Neural crest cell (in vitro differentiated cells): ENCODE results near the gene MAP2K1. TPM values are rescaled to one million over a fixed set of nuclear protein-coding genes. Genes with fewer than 3 reads are reported as not detected.
A peak's percentile ranks its signal among the peaks of the same experiment; 100 is the strongest.

Experiments used
- DNase-seq: peaks from one replicate; pipeline ENCODE4 v3.0.0; 2021; ENCODE audit warnings: low read depth, mixed read lengths, low spot score
- H3K27ac Mint-ChIP-seq: one replicate; pipeline ENCODE4 v1.8.0; 2021; ENCODE audit warnings: mild to moderate bottlenecking, mixed read lengths; ENCODE audit not compliant: unreplicated experiment
- H3K27me3 Mint-ChIP-seq: 2 replicates; pipeline ENCODE4 v1.8.0; 2021; ENCODE audit warnings: low read depth, mild to moderate bottlenecking, mixed read lengths
- H3K36me3 Mint-ChIP-seq: 2 replicates; pipeline ENCODE4 v1.8.0; 2021; ENCODE audit warnings: low read depth, mild to moderate bottlenecking, mixed read lengths
- H3K4me1 Mint-ChIP-seq: 2 replicates; pipeline ENCODE4 v1.8.0; 2021; ENCODE audit warnings: mixed read lengths
- H3K4me3 Mint-ChIP-seq: one replicate; pipeline ENCODE4 v1.8.0; 2021; ENCODE audit warnings: mild to moderate bottlenecking, mixed read lengths
- H3K9me3 Mint-ChIP-seq: 2 replicates; pipeline ENCODE4 v1.8.0; 2021; ENCODE audit warnings: mixed read lengths
- total RNA-seq: library from RNA; stranded (reverse); gene quantifications from 2 replicates; pipeline ENCODE4 v1.2.1, GENCODE V29; 2021
- TF ChIP-seq, protein P1 (sequence below): fragments of 200-600 bp; sonication (generic); conservative IDR thresholded peaks from 2 replicates; pipeline ENCODE4 v1.5.0; 2021; ENCODE audit warnings: antibody characterized with exemption, mild to moderate bottlenecking

MAP2K1 gene
- total RNA-seq, 1 donor from 2014 or later = 43.3 TPM

DNA sequence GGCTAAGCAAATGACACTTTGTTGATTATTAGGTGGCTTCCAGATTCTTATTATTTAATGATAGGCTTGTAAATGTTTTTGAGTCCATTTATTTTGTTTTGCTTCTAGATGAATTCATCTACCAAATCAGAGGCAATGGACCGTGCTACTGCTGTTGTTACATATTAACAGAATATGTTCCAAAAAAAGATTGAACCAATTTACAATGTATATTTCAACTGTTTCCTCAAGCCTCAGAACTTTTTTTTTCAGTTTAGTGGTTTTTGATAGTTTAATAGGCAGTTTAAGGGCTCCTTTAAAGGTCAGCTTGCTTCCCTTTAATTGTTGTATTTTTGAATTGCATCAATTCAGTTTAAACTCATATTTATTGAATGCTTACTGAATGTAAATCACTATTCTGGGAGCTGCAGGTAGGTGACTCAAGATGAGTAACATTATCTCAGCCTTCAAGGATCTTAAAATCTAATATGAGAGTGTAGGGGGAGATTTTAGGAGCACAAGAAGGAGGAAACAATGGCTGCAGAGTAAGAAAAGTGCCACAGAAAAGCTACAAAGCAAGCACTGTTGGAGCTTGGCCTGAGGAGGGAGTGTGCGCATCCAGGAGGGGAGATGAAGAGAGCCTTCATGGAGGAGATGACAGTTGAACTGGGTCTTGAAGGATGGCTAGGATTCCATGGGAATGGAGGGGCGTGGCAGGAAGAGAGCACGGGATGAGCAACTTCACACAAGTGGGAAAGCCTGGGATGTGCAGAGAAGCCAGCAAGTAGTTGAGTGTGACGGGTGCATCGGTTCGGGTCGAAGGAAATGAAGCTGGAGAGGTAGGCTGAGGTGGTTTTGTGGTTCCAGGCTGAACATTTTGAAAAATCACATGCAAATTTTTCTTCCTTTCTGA, 14.7 kb downstream of the MAP2K1 start:
- no peak overlapping the region for H3K27ac Mint-ChIP-seq
- H3K4me3 Mint-ChIP-seq = peak overlapping the region; percentile 25
- H3K9me3 Mint-ChIP-seq = no peaks in the 10 kb centered on the region
- no peak for DNase-seq
- H3K36me3 Mint-ChIP-seq = peaks cover 3% of the 10 kb centered on the region
- H3K4me1 Mint-ChIP-seq = peaks cover 51% of the 10 kb centered on the region
- no peaks in the 10 kb centered on the region for H3K27me3 Mint-ChIP-seq
- TF ChIP-seq, protein P1, sequence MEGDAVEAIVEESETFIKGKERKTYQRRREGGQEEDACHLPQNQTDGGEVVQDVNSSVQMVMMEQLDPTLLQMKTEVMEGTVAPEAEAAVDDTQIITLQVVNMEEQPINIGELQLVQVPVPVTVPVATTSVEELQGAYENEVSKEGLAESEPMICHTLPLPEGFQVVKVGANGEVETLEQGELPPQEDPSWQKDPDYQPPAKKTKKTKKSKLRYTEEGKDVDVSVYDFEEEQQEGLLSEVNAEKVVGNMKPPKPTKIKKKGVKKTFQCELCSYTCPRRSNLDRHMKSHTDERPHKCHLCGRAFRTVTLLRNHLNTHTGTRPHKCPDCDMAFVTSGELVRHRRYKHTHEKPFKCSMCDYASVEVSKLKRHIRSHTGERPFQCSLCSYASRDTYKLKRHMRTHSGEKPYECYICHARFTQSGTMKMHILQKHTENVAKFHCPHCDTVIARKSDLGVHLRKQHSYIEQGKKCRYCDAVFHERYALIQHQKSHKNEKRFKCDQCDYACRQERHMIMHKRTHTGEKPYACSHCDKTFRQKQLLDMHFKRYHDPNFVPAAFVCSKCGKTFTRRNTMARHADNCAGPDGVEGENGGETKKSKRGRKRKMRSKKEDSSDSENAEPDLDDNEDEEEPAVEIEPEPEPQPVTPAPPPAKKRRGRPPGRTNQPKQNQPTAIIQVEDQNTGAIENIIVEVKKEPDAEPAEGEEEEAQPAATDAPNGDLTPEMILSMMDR = no peak

DNA sequence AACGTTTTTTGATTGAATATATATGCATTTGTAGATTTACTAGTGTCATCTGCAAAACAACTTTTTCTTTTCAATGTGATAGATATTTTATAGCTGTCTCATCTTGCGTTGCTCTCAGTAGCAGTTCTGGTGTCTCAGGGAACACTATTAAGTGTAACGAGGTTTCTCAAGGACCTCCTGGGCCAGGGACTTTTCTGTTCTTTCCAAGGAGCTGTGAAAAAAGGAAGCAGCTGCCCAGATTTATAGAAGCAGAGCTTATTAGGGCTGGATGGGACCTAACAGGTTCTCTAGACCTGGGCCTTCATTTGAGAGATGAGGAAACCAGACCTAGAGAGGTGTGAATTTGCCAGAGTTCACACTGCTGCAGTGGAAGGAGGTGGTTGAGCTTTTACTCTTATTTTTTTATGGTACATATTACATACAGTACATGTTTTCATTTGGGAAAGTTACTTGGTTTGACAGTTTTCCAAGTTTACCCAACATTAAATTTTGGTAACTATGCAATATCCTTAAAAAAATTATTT, 16.1 kb downstream of the MAP2K1 start:
- DNase-seq = no peak
- no peaks in the 10 kb centered on the region for H3K27me3 Mint-ChIP-seq
- peaks cover 58% of the 10 kb centered on the region for H3K4me1 Mint-ChIP-seq
- H3K36me3 Mint-ChIP-seq = no peaks in the 10 kb centered on the region
- no peak overlapping the region for H3K4me3 Mint-ChIP-seq
- no peak overlapping the region for H3K27ac Mint-ChIP-seq
- H3K9me3 Mint-ChIP-seq = no peaks in the 10 kb centered on the region
- TF ChIP-seq, protein P1 = no peak

DNA sequence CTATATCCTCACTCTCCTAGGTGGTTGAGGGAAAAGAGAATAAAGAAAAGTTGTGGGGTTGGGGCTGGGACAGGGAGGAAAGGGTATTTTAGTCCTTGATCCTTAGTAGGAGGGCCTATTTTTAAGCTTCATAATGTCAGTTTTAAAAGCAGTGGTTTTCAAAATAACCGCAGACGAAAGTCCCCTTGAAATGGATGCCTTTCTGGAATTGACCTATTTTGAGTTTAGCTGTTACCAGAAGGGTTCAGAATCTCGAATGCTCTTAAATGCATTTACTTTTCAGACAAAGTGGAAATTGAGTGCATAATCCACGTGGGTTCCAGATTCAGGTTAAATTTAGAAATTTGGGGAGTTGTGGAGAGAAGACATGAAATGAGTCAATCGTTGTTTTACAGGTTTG, 16.6 kb downstream of the MAP2K1 start:
- DNase-seq = no peak
- H3K4me3 Mint-ChIP-seq = no peak overlapping the region

DNA sequence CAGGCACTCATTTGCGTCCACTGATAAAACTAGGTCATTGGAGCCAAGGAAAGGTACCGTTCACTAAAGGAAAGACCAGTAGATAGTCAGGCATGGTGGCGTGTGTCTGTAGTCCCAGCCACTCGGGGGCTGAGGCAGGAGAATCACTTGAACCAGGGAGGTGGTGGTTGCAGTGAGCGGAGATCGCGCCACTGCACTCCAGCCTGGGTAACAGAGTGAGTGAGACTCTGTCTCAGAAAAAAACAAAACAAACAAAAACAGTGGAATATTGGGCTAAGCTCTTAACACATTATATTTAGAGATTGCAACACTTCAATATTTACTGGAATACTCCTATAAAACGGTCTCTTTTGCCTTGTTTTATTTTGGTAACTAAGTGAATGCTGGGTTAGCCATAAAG, 17.4 kb downstream of the MAP2K1 start:
- DNase-seq = no peak
- H3K27ac Mint-ChIP-seq = peak overlapping the region; percentile 48
- peaks cover 71% of the 10 kb centered on the region for H3K4me1 Mint-ChIP-seq
- peak overlapping the region; percentile 27 for H3K4me3 Mint-ChIP-seq
- H3K36me3 Mint-ChIP-seq = no peaks in the 10 kb centered on the region
- TF ChIP-seq, protein P1 = no peak
- no peaks in the 10 kb centered on the region for H3K27me3 Mint-ChIP-seq
- no peaks in the 10 kb centered on the region for H3K9me3 Mint-ChIP-seq

More for the DNA sequence above, 16.6 kb downstream of the MAP2K1 start:
- H3K36me3 Mint-ChIP-seq = no peaks in the 10 kb centered on the region
- peaks cover 63% of the 10 kb centered on the region for H3K4me1 Mint-ChIP-seq
- H3K9me3 Mint-ChIP-seq = no peaks in the 10 kb centered on the region
- TF ChIP-seq, protein P1 = no peak
- H3K27ac Mint-ChIP-seq = no peak overlapping the region
- no peaks in the 10 kb centered on the region for H3K27me3 Mint-ChIP-seq

DNA sequence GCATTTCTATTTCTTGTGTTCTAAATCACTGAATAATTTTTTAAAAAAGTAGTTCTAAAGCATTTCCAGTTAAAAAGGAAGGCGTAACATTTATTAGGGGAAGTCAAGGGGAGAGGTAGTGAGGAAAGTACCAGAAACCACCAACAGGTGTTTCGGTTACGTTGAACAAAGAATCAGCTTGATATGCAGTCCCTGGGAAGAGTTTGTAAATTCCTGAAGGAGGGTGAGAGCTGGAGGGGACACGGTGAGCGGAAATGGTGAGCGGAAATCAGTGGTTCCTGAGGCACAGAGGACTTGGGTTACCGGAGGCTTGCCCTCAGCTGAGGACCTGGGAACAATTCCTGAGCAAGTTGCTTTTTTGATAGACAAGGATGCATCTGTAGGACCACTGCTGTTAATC, 17.8 kb downstream of the MAP2K1 start:
- DNase-seq = no peak
- no peaks in the 10 kb centered on the region for H3K9me3 Mint-ChIP-seq
- no peaks in the 10 kb centered on the region for H3K36me3 Mint-ChIP-seq
- no peaks in the 10 kb centered on the region for H3K27me3 Mint-ChIP-seq
- H3K27ac Mint-ChIP-seq = peak overlapping the region; percentile 48
- TF ChIP-seq, protein P1 = peak; percentile 43
- H3K4me3 Mint-ChIP-seq = peak overlapping the region; percentile 27
- peaks cover 75% of the 10 kb centered on the region for H3K4me1 Mint-ChIP-seq
